H9 (cell line): Measurements from ENCODE around the gene SLC22A17. TPM values are rescaled to one million over a fixed set of nuclear protein-coding genes. Genes with fewer than 3 reads are reported as not detected.
A peak's percentile ranks its signal among the peaks of the same experiment; 100 is the strongest.

Experiments
- DNase-seq: peaks from one replicate; pipeline ENCODE4 v3.0.0-alpha.2; 2017
- H2AFZ ChIP-seq: one replicate; pipeline ENCODE4 v1.6.1; 2013; ENCODE audit warnings: mild to moderate bottlenecking, low read length, control low read depth, moderate library complexity
- H2AK5ac ChIP-seq: 2 replicates; pipeline ENCODE4 v1.6.1; 2013; ENCODE audit warnings: low read length, control low read depth, mixed read lengths; ENCODE audit not compliant: insufficient read length
- H2BK120ac ChIP-seq: one replicate; pipeline ENCODE4 v1.6.1; 2013; ENCODE audit warnings: low read depth, mild to moderate bottlenecking, low read length, control low read depth, inconsistent platforms; ENCODE audit not compliant: poor library complexity, severe bottlenecking
- H2BK12ac ChIP-seq: 2 replicates; pipeline ENCODE4 v1.6.1; 2013; ENCODE audit warnings: low read length, control low read depth, mixed read lengths, low read depth; ENCODE audit not compliant: insufficient read length
- H2BK15ac ChIP-seq: 2 replicates; pipeline ENCODE4 v1.6.1; 2013; ENCODE audit warnings: low read depth, low read length, control low read depth
- H2BK20ac ChIP-seq: one replicate; pipeline ENCODE4 v1.6.1; 2013; ENCODE audit warnings: low read depth, mild to moderate bottlenecking, low read length, control low read depth, inconsistent platforms; ENCODE audit not compliant: poor library complexity, severe bottlenecking
- H2BK5ac ChIP-seq: 2 replicates; pipeline ENCODE4 v1.6.1; 2013; ENCODE audit warnings: low read length, control low read depth, mixed read lengths; ENCODE audit not compliant: insufficient read length
- H3K14ac ChIP-seq: 2 replicates; pipeline ENCODE4 v1.6.1; 2013; ENCODE audit warnings: low read length, control low read depth; ENCODE audit not compliant: insufficient read depth
- H3K18ac ChIP-seq: 2 replicates; pipeline ENCODE4 v1.6.1; 2013; ENCODE audit warnings: low read depth, mild to moderate bottlenecking, mixed read lengths, low read length, control low read depth; ENCODE audit not compliant: insufficient read length
- H3K23ac ChIP-seq: 2 replicates; pipeline ENCODE4 v1.6.1; 2013; ENCODE audit warnings: low read length, control low read depth, mixed read lengths, low read depth; ENCODE audit not compliant: insufficient read length
- H3K23me2 ChIP-seq: 2 replicates; pipeline ENCODE4 v1.6.1; 2013; ENCODE audit warnings: low read depth, mild to moderate bottlenecking, mixed read lengths, low read length, control low read depth; ENCODE audit not compliant: insufficient read length, poor library complexity, severe bottlenecking
- H3K27ac ChIP-seq: 2 replicates; pipeline ENCODE4 v1.5.1; 2013; ENCODE audit warnings: low read length, control low read depth, mixed read lengths, low read depth; ENCODE audit not compliant: insufficient read length
- H3K27me3 ChIP-seq: 2 replicates; pipeline ENCODE4 v1.6.1; 2013; ENCODE audit warnings: low read length, control low read depth, inconsistent platforms; ENCODE audit not compliant: insufficient read depth
- H3K4ac ChIP-seq: 2 replicates; pipeline ENCODE4 v1.6.1; 2013; ENCODE audit warnings: low read depth, mild to moderate bottlenecking, control low read depth, inconsistent platforms, low read length, moderate library complexity
- H3K4me1 ChIP-seq: 2 replicates; pipeline ENCODE4 v1.6.1; 2013; ENCODE audit warnings: low read length, control low read depth, inconsistent platforms; ENCODE audit not compliant: insufficient read depth
- H3K4me2 ChIP-seq: 2 replicates; pipeline ENCODE4 v1.6.1; 2013; ENCODE audit warnings: low read length, control low read depth, mixed read lengths; ENCODE audit not compliant: insufficient read length, insufficient read depth
- H3K56ac ChIP-seq: 2 replicates; pipeline ENCODE4 v1.6.1; 2013; ENCODE audit warnings: low read depth, mild to moderate bottlenecking, mixed read lengths, low read length, control low read depth; ENCODE audit not compliant: insufficient read length
- H3K79me1 ChIP-seq: 2 replicates; pipeline ENCODE4 v1.6.1; 2013; ENCODE audit warnings: low read depth, mild to moderate bottlenecking, moderate library complexity, low read length, control low read depth, inconsistent platforms; ENCODE audit not compliant: insufficient read depth, poor library complexity, severe bottlenecking
- H3K79me2 ChIP-seq: 2 replicates; pipeline ENCODE4 v1.6.1; 2013; ENCODE audit warnings: low read length, control low read depth, inconsistent platforms; ENCODE audit not compliant: insufficient read depth
- H3K9ac ChIP-seq: 2 replicates; pipeline ENCODE4 v1.6.1; 2013; ENCODE audit warnings: low read length, control low read depth, mixed read lengths; ENCODE audit not compliant: insufficient read length; ENCODE audit errors: extremely low read depth
- H3K9me3 ChIP-seq: one replicate; pipeline ENCODE4 v1.6.1; 2013; ENCODE audit warnings: low read depth, low read length, inconsistent platforms; ENCODE audit not compliant: control insufficient read depth
- H3T11ph ChIP-seq: one replicate; pipeline ENCODE4 v1.6.1; 2013; ENCODE audit warnings: mild to moderate bottlenecking, low read length, control low read depth, inconsistent platforms
- H4K20me1 ChIP-seq: one replicate; pipeline ENCODE4 v1.6.1; 2013; ENCODE audit not compliant: control insufficient read depth, insufficient read length, insufficient read depth
- H4K5ac ChIP-seq: 2 replicates; pipeline ENCODE4 v1.6.1; 2013; ENCODE audit warnings: low read depth, mild to moderate bottlenecking, mixed read lengths, low read length, control low read depth; ENCODE audit not compliant: insufficient read length
- H4K8ac ChIP-seq: replicated peaks from 2 replicates; pipeline ENCODE4 v1.6.1; 2013; ENCODE audit warnings: low read length, control low read depth, mixed read lengths, low read depth; ENCODE audit not compliant: insufficient read length
- H4K91ac ChIP-seq: 2 replicates; pipeline ENCODE4 v1.6.1; 2013; ENCODE audit warnings: low read depth, mild to moderate bottlenecking, moderate library complexity, mixed read lengths, low read length, control low read depth; ENCODE audit not compliant: insufficient read length
- H3K27ac Mint-ChIP-seq, 3 experiments: 2 replicates in 2 of 3; 3 replicates in 1 of 3; pipeline ENCODE4 v1.8.0; 2020 to 2021; ENCODE audit warnings: mixed read lengths in 3 of 3, mild to moderate bottlenecking in 1 of 3, moderate library complexity in 1 of 3
- H3K27me3 Mint-ChIP-seq: 2 replicates; pipeline ENCODE4 v1.8.0; 2021; ENCODE audit warnings: low read depth, mild to moderate bottlenecking, moderate library complexity, mixed read lengths
- H3K36me3 Mint-ChIP-seq, 3 experiments: 2 replicates in 2 of 3; 3 replicates in 1 of 3; pipeline ENCODE4 v1.8.0; 2020 to 2021; ENCODE audit warnings: low read depth in 3 of 3, mixed read lengths in 3 of 3; ENCODE audit not compliant: insufficient read depth in 1 of 3
- H3K4me1 Mint-ChIP-seq, 2 experiments: 2 replicates each; pipeline ENCODE4 v1.8.0; 2020; ENCODE audit warnings: mixed read lengths in 2 of 2
- H3K4me3 Mint-ChIP-seq, 2 experiments: 2 replicates in 1 of 2; 3 replicates in 1 of 2; pipeline ENCODE4 v1.8.0; 2020 to 2021; ENCODE audit warnings: mild to moderate bottlenecking in 2 of 2, mixed read lengths in 2 of 2, moderate library complexity in 1 of 2
- H3K9me3 Mint-ChIP-seq, 2 experiments: 2 replicates in 1 of 2; 3 replicates in 1 of 2; pipeline ENCODE4 v1.8.0; 2020; ENCODE audit warnings: mild to moderate bottlenecking in 2 of 2, mixed read lengths in 2 of 2, moderate library complexity in 1 of 2
- WGBS: extraction: QIAGEN DNeasy Blood & Tissue Kit; methylation state at CpG from one replicate; pipeline ENCODE4 v1.1.7; 2013; ENCODE audit warnings: missing lambda C conversion rate, low lambda C conversion rate, mixed read lengths; ENCODE audit not compliant: insufficient read length; ENCODE audit errors: extremely low coverage; 5-methylcytosine and 5-hydroxymethylcytosine counted together
- total RNA-seq: library from RNA; stranded (reverse); gene quantifications from 2 replicates; pipeline ENCODE4 v1.2.1, GENCODE V29; 2021
- TF ChIP-seq, protein P1 (sequence below): fragments of 200-600 bp; sonication (generic); conservative IDR thresholded peaks from 3 replicates; pipeline ENCODE4 v1.8.0; 2021; ENCODE audit warnings: antibody characterized with exemption, mild to moderate bottlenecking

The SLC22A17 gene
- total RNA-seq, 1 experiment from 2014 or later = 33.0 TPM

DNA sequence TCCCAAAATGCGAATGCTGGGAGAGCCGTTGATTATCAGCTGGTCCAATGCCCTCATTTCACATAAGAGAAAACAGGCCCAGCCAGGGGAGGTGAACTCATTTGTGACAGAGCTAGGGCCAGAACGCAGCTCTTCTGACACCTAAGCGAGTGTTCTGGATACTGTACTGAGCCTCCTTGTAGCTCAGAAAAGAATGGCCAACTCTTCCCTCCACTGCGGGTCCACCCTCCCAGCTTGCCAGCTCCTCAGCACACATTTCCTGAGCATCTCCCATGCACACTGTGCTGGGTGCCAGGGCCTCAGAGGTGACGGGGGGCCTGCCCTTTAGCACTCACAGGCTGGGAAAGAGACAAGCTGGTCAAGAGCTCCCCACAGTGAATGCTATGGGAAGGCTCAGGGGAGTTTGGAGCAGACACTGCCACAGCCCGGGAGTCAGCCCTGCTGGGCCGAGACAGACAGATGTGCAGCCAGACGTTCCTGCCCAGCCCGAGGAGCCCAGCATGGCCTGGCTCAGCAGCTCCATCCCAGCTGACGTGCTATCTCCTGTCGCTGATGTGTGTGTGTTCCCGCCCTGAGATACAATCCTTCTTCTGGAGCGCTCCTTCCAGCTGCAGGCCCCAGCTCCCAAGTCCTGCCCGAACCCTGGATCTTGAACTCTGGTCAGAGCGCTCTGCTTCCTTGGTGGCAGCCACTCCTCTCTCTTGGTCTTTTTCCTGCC, 27.7 kb upstream of the SLC22A17 start:
- H3K9me3 ChIP-seq = no peaks in the 10 kb centered on the region
- no peak overlapping the region for H3K23ac ChIP-seq
- H3K14ac ChIP-seq = no peak overlapping the region
- H2BK20ac ChIP-seq = no peak overlapping the region
- H3K23me2 ChIP-seq = no peaks in the 10 kb centered on the region
- H3K56ac ChIP-seq = no peak overlapping the region
- no peaks in the 10 kb centered on the region for H3K4me1 ChIP-seq
- no peaks in the 10 kb centered on the region for H3K79me2 ChIP-seq
- Mint-ChIP-seq H3K27me3 (peaks cover 69% of the 10 kb centered on the region), H3K4me1 (peaks cover 9 to 22% of the 10 kb centered on the region in 2 experiments), H3K27ac (no peak overlapping the region), H3K9me3 (no peaks in the 10 kb centered on the region), H3K36me3 (no peaks in the 10 kb centered on the region; a peak in 1 of 7 replicates), H3K4me3 (no peak overlapping the region)
- H2BK15ac ChIP-seq = no peak overlapping the region
- DNase-seq = no peak
- no peak overlapping the region for H2BK12ac ChIP-seq
- no peaks in the 10 kb centered on the region for H4K20me1 ChIP-seq
- H3K4ac ChIP-seq = no peak overlapping the region
- H3K27ac ChIP-seq = no peak overlapping the region
- no peak overlapping the region for H3T11ph ChIP-seq
- TF ChIP-seq, protein P1, sequence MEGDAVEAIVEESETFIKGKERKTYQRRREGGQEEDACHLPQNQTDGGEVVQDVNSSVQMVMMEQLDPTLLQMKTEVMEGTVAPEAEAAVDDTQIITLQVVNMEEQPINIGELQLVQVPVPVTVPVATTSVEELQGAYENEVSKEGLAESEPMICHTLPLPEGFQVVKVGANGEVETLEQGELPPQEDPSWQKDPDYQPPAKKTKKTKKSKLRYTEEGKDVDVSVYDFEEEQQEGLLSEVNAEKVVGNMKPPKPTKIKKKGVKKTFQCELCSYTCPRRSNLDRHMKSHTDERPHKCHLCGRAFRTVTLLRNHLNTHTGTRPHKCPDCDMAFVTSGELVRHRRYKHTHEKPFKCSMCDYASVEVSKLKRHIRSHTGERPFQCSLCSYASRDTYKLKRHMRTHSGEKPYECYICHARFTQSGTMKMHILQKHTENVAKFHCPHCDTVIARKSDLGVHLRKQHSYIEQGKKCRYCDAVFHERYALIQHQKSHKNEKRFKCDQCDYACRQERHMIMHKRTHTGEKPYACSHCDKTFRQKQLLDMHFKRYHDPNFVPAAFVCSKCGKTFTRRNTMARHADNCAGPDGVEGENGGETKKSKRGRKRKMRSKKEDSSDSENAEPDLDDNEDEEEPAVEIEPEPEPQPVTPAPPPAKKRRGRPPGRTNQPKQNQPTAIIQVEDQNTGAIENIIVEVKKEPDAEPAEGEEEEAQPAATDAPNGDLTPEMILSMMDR = peak; percentile 2; the same call in 1 of the 3 replicates
- H2AK5ac ChIP-seq = no peak overlapping the region
- H3K27me3 ChIP-seq = no peaks in the 10 kb centered on the region; the same call in 1 of the 2 replicates
- no peaks in the 10 kb centered on the region for H3K79me1 ChIP-seq
- H2BK120ac ChIP-seq = no peak overlapping the region
- no peak overlapping the region for H4K5ac ChIP-seq
- no peak overlapping the region for H3K18ac ChIP-seq
- no CpG with 5 or more reads among the region's 16 CpGs for WGBS
- H4K8ac ChIP-seq = no peak overlapping the region
- H4K91ac ChIP-seq = no peak overlapping the region
- no peak overlapping the region for H3K9ac ChIP-seq
- H2AFZ ChIP-seq = no peak overlapping the region
- no peak overlapping the region for H2BK5ac ChIP-seq
- H3K4me2 ChIP-seq = no peak overlapping the region
